SK-N-SH treated with all-trans-retinoic acid at 6 μM for 48 hours (cell line): ENCODE results near the gene TRNP1.

Source experiments
- CSDC2 ChIP-seq: fragments of 250-450 bp; sonication (Bioruptor Pico); IDR thresholded peaks from 2 replicates; pipeline ENCODE4 v1.5.0; 2020; ENCODE audit warnings: mild to moderate bottlenecking, moderate library complexity
- PPARA ChIP-seq: fragments of 250-450 bp; sonication (Bioruptor Pico); IDR thresholded peaks from 2 replicates; pipeline ENCODE4 v1.5.0; 2020; ENCODE audit warnings: mild to moderate bottlenecking, borderline replicate concordance
- ZNF565 ChIP-seq: fragments of 450-650 bp; formaldehyde crosslinking; conservative IDR thresholded peaks from 2 replicates; pipeline ENCODE4 v1.5.0; 2020; ENCODE audit warnings: low read depth, mild to moderate bottlenecking, moderate library complexity
- ZNF70 ChIP-seq: fragments of 450-650 bp; formaldehyde crosslinking; IDR thresholded peaks from 2 replicates; pipeline ENCODE4 v1.5.0; 2020; ENCODE audit warnings: mild to moderate bottlenecking, moderate library complexity
- TF ChIP-seq, protein P1 (sequence below): fragments of 250-450 bp; sonication (Bioruptor Pico); IDR thresholded peaks from 2 replicates; pipeline ENCODE4 v1.5.0; 2020; ENCODE audit warnings: mild to moderate bottlenecking, moderate library complexity

DNA sequence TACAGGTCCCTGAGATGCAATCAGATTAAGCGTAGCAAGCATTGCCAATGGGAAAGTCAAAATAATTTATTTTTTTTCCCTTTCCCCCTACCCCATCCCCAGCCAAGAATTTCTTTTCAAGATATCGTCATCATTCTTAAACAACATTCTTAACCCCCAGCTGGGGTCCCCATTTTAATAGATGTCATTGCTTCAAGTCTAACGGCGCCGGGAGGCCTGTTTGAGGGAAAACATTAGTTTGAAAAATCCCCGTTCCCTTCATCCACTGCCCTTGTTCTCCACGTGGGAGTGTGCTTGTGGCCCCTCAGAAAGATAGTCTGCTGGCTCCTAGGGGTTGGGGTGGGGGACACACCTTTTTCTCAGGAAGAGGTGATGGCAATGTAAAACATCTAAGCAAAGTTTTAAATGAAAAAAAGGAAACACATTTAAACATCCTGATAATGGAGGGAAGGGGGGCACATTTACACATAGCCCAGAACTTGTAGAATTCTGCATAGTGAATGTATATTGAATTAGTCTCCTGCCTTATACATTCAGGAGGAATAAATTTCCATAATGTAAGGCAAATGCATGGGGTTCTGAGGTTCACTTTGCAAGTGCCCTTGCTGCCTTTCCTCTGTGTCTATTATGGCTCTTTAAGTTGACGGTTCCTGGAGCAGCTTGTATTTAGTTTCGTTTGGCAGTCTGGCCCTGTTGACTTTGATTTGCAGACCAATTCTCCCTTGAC, 6.8 kb downstream of the TRNP1 start:
- TF ChIP-seq CSDC2 (CRISPR knock-in tag) (no peak), ZNF565 (CRISPR knock-in tag) (no peak), PPARA (CRISPR knock-in tag) (no peak), ZNF70 (CRISPR knock-in tag) (no peak)
- TF ChIP-seq, protein P1, sequence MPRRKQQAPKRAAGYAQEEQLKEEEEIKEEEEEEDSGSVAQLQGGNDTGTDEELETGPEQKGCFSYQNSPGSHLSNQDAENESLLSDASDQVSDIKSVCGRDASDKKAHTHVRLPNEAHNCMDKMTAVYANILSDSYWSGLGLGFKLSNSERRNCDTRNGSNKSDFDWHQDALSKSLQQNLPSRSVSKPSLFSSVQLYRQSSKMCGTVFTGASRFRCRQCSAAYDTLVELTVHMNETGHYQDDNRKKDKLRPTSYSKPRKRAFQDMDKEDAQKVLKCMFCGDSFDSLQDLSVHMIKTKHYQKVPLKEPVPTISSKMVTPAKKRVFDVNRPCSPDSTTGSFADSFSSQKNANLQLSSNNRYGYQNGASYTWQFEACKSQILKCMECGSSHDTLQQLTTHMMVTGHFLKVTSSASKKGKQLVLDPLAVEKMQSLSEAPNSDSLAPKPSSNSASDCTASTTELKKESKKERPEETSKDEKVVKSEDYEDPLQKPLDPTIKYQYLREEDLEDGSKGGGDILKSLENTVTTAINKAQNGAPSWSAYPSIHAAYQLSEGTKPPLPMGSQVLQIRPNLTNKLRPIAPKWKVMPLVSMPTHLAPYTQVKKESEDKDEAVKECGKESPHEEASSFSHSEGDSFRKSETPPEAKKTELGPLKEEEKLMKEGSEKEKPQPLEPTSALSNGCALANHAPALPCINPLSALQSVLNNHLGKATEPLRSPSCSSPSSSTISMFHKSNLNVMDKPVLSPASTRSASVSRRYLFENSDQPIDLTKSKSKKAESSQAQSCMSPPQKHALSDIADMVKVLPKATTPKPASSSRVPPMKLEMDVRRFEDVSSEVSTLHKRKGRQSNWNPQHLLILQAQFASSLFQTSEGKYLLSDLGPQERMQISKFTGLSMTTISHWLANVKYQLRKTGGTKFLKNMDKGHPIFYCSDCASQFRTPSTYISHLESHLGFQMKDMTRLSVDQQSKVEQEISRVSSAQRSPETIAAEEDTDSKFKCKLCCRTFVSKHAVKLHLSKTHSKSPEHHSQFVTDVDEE, result no peak
